Glutamatergic neuron (in vitro differentiated cells): ENCODE measurements around the gene PTGES3L. TPM values are rescaled to one million over a fixed set of nuclear protein-coding genes. Genes with fewer than 3 reads are reported as not detected.
"Not testable (repeated sequence)": the region's sequence is repeated elsewhere in the genome, so short reads cannot be mapped to it uniquely, and the experiment has no call there.

Experiments
- DNase-seq: peaks from one replicate; pipeline ENCODE4 v3.0.0; 2022
- H3K27ac Mint-ChIP-seq: one replicate; pipeline ENCODE4 v1.8.0; 2020; ENCODE audit warnings: mild to moderate bottlenecking, mixed read lengths, inconsistent platforms; ENCODE audit not compliant: unreplicated experiment
- H3K27me3 Mint-ChIP-seq: one replicate; pipeline ENCODE4 v1.8.0; 2020; ENCODE audit warnings: mild to moderate bottlenecking, moderate library complexity, mixed read lengths, inconsistent platforms; ENCODE audit not compliant: unreplicated experiment
- H3K36me3 Mint-ChIP-seq: one replicate; pipeline ENCODE4 v1.8.0; 2020; ENCODE audit warnings: mild to moderate bottlenecking, mixed read lengths, inconsistent platforms; ENCODE audit not compliant: unreplicated experiment
- H3K4me1 Mint-ChIP-seq: one replicate; pipeline ENCODE4 v1.8.0; 2020; ENCODE audit warnings: mild to moderate bottlenecking, low read depth, mixed read lengths, inconsistent platforms; ENCODE audit not compliant: unreplicated experiment
- H3K4me3 Mint-ChIP-seq: one replicate; pipeline ENCODE4 v1.8.0; 2020; ENCODE audit warnings: mild to moderate bottlenecking, mixed read lengths, inconsistent platforms; ENCODE audit not compliant: unreplicated experiment
- H3K9me3 Mint-ChIP-seq: one replicate; pipeline ENCODE4 v1.8.0; 2020; ENCODE audit warnings: mild to moderate bottlenecking, moderate library complexity, mixed read lengths, inconsistent platforms; ENCODE audit not compliant: unreplicated experiment
- total RNA-seq: library from RNA; stranded (reverse); fragmentation: NEBNext Ultra II Directional; extraction: Animal tissue kit (Norgen Biotek cat#: 25700); gene quantifications from one replicate; pipeline ENCODE4 v1.2.1, GENCODE V29; 2021; ENCODE audit not compliant: unreplicated experiment
- TF ChIP-seq, protein P1 (sequence below): fragments of 200-600 bp; sonication (generic); IDR thresholded peaks from one replicate; pipeline ENCODE4 v1.5.0; 2021; ENCODE audit not compliant: partially characterized antibody, unreplicated experiment

Gene PTGES3L
- total RNA-seq, 1 donor from 2014 or later = 4.1 TPM

DNA sequence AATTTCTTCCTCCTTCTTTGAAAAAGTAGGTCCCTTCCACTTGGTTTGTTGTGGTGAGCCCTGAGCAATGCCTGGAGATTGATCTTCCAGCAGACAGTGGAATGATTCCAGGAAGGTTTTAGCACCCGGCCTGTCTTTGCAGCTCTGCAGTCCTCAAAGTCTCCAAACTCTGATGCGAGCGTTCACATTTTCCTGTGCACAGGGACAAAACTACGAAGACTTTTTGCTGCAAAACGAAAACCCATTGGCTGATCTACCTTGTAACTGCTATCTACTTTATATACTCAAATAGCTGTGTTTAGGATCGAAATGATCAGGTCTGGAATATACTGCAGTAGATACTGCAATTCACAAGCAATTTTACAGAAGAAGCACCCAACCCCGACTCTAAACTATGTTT lies 57.6 kb downstream of the PTGES3L start:
- TF ChIP-seq, protein P1, sequence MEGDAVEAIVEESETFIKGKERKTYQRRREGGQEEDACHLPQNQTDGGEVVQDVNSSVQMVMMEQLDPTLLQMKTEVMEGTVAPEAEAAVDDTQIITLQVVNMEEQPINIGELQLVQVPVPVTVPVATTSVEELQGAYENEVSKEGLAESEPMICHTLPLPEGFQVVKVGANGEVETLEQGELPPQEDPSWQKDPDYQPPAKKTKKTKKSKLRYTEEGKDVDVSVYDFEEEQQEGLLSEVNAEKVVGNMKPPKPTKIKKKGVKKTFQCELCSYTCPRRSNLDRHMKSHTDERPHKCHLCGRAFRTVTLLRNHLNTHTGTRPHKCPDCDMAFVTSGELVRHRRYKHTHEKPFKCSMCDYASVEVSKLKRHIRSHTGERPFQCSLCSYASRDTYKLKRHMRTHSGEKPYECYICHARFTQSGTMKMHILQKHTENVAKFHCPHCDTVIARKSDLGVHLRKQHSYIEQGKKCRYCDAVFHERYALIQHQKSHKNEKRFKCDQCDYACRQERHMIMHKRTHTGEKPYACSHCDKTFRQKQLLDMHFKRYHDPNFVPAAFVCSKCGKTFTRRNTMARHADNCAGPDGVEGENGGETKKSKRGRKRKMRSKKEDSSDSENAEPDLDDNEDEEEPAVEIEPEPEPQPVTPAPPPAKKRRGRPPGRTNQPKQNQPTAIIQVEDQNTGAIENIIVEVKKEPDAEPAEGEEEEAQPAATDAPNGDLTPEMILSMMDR = no peak

DNA sequence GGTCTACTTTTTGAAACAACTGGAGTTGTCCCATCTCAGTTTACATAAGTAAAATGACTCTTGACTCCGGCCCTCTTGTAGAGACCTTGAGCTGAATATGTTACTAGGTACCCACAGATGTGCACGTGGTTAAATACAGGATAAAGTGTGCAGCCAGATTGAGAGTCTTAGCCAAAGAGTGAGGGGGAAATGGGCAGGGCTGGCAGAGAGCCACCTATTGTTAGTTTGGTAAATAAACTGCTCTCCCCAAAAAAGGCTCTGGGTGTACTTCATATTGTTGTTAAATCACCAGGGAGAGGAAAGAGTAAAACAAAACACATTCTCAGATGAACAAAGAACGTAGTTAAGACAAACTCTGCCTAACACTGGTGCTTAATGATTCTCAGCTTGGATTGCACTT lies 59.0 kb downstream of the PTGES3L start:
- no peaks in the 10 kb centered on the region for H3K27me3 Mint-ChIP-seq
- no peaks in the 10 kb centered on the region for H3K4me1 Mint-ChIP-seq
- TF ChIP-seq, protein P1 = no peak
- H3K9me3 Mint-ChIP-seq = peaks cover 2% of the 10 kb centered on the region
- no peak for DNase-seq
- H3K36me3 Mint-ChIP-seq = no peaks in the 10 kb centered on the region
- no peak overlapping the region for H3K4me3 Mint-ChIP-seq
- no peak overlapping the region for H3K27ac Mint-ChIP-seq

More for the DNA sequence above, 57.6 kb downstream of the PTGES3L start:
- no peaks in the 10 kb centered on the region for H3K36me3 Mint-ChIP-seq
- H3K27me3 Mint-ChIP-seq = no peaks in the 10 kb centered on the region
- no peaks in the 10 kb centered on the region for H3K4me1 Mint-ChIP-seq
- H3K27ac Mint-ChIP-seq = no peak overlapping the region
- no peak overlapping the region for H3K4me3 Mint-ChIP-seq
- peaks cover 2% of the 10 kb centered on the region for H3K9me3 Mint-ChIP-seq
- no peak for DNase-seq

DNA sequence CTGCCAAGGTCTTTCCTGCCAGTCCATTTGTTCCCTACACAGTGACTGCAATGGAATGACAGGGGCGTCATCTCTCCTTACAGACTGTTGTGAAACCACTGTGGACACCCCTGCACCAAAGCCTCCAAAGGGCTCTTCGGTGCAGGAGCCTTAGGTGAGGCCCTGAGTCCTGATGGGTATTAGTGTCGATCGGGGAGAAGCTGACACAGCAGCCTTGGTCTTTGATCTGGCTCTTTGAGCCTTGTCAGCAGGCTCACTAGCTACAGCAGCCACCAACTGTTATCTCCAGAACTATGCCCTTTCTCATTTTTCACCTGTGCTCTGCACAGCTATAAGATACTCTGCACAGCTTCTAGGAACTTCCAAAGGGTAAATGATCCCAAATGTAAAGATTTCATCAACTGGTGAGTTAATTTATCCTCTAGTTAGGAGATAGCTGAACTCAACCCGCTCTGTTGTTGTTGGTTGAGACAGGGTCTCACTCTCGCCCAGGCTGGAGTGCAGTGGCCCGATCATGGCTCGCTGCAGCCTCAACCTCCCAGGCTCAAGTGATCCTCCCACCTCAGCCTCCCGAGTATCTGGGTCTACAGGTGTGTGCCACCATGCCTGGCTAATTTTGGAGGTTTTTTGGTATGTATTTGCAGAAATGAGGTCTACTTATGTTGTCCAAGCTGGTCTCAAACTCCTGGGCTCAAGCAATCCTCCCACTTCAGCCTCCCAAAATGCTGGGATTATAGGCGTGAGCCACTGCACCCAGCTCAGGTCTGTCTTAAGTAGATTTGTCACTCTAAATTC lies 59.6 kb downstream of the PTGES3L start:
- no peaks in the 10 kb centered on the region for H3K27me3 Mint-ChIP-seq
- H3K4me3 Mint-ChIP-seq = no peak overlapping the region
- DNase-seq = no peak
- H3K27ac Mint-ChIP-seq = no peak overlapping the region
- TF ChIP-seq, protein P1 = no peak
- H3K36me3 Mint-ChIP-seq = no peaks in the 10 kb centered on the region
- H3K9me3 Mint-ChIP-seq = peaks cover 2% of the 10 kb centered on the region
- no peaks in the 10 kb centered on the region for H3K4me1 Mint-ChIP-seq

DNA sequence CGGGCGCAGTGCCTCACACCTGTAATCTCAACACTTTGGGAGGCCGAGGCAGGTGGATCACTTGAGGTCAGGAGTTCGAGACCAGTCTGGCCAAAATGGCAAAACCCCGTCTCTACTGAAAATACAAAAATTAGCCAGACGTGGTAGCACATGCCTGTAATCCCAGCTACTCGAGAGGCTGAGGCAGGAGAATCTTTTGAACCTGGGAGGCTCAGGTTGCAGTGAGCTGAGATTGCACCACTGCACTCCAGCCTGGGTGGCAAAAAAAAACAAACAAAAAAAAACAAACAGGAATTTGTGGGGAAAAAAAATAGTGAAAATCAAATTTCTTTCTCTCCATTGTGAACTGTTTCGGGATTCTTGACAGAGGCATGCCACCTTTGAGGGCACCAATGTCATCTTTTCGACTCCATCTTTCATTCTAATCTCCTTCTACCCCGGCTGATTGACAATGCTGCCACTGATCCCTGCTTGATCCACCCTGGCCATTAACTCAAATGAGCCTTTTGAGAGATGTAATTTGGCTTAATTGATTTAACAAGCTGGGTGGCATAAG lies 60.3 kb downstream of the PTGES3L start:
- H3K27ac Mint-ChIP-seq, H3K9me3 Mint-ChIP-seq: not testable (repeated sequence)

DNA sequence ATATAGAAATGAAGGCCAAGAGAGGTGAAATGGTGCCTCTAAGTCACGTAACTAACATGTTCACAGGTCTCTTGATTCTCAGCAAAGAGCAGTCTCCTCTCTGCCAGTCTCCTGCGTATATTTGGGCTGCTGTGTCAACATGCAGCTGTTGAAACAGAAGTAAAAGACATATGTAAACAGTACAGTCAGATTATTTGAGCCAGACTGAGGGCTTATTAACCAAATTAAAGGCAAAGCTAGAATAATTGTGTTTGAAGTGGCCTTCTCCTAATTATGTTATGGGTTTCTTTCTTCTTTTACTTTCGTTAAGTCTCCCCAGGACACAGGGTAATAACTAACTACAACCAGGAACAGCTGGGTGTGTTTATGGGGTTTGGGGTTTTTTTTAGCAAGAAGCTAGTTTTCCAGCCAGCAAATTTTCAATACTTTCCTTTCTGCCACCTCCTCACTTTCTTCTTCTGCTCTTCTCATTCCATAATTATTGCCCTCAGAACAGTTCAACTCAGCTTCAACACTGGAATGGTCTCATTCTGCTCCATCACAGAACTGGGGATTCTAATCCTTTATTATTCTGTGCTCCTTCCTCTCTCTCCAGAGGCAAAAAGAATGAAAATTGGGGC lies 60.9 kb downstream of the PTGES3L start:
- TF ChIP-seq, protein P1 = no peak
- H3K9me3 Mint-ChIP-seq = peaks cover 2% of the 10 kb centered on the region
- H3K27ac Mint-ChIP-seq = no peak overlapping the region
- DNase-seq = no peak
- no peak overlapping the region for H3K4me3 Mint-ChIP-seq
- H3K27me3 Mint-ChIP-seq = no peaks in the 10 kb centered on the region
- H3K4me1 Mint-ChIP-seq = no peaks in the 10 kb centered on the region
- no peaks in the 10 kb centered on the region for H3K36me3 Mint-ChIP-seq

More for the DNA sequence above, 60.3 kb downstream of the PTGES3L start:
- not testable (repeated sequence) for H3K36me3 Mint-ChIP-seq, H3K4me1 Mint-ChIP-seq, H3K4me3 Mint-ChIP-seq, DNase-seq, H3K27me3 Mint-ChIP-seq

Other genes starting within 250 kb of the PTGES3L start
- 32.2 TPM for gene EZH1, start 235.0 kb downstream of the PTGES3L start, total RNA-seq
- 4.6 TPM for gene RAMP2, start 218.9 kb downstream of the PTGES3L start, total RNA-seq
- gene VPS25, start 206.6 kb downstream of the PTGES3L start, total RNA-seq = 84.3 TPM
- 2.7 TPM for gene WNK4, start 199.5 kb downstream of the PTGES3L start, total RNA-seq
- 56.7 TPM for gene COA3, start 181.4 kb downstream of the PTGES3L start, total RNA-seq
- not detected for gene CNTD1, start 181.2 kb downstream of the PTGES3L start, total RNA-seq
- 72.1 TPM for gene BECN1, start 155.8 kb downstream of the PTGES3L start, total RNA-seq
- 127 TPM for gene PSME3, start 146.7 kb downstream of the PTGES3L start, total RNA-seq
- gene AOC2, start 135.5 kb downstream of the PTGES3L start, total RNA-seq = 6.1 TPM
- 2.0 TPM for gene AOC3, start 128.9 kb downstream of the PTGES3L start, total RNA-seq
- not detected for gene G6PC1, start 79.3 kb downstream of the PTGES3L start, total RNA-seq
- 73.9 TPM for gene AARSD1, start 15.6 kb downstream of the PTGES3L start, total RNA-seq
- 14.0 TPM for gene RUNDC1, start 485 bp upstream of the PTGES3L start, total RNA-seq
- gene RPL27, start 18.3 kb upstream of the PTGES3L start, total RNA-seq = 658 TPM
- gene IFI35, start 26.7 kb upstream of the PTGES3L start, total RNA-seq = not detected
- gene VAT1, start 42.3 kb upstream of the PTGES3L start, total RNA-seq = 413 TPM
- 75.8 TPM for gene RND2, start 45.2 kb upstream of the PTGES3L start, total RNA-seq
- 11.3 TPM for gene BRCA1, start 145.3 kb upstream of the PTGES3L start, total RNA-seq
- gene NBR1, start 191.1 kb upstream of the PTGES3L start, total RNA-seq = 51.8 TPM
- gene TMEM106A, start 231.8 kb upstream of the PTGES3L start, total RNA-seq = 2.3 TPM
- gene CCDC200, start 248.5 kb upstream of the PTGES3L start, total RNA-seq = not detected